GM21576 (cell line): Measurements from ENCODE around the gene HSPB8.

Source experiments
- ATAC-seq: cut with Tn5 transposase; IDR thresholded peaks from one replicate; pipeline ENCODE4 v1.9.1; 2021; ENCODE audit warnings: mild to moderate bottlenecking, moderate library complexity; ENCODE audit not compliant: unreplicated experiment

Gene HSPB8

GRCh38 chr12:119178544-119179334 is at the start of gene HSPB8:
Gene HSPB8 (plus strand): TSS chr12:119178931. CDS start chr12:119179313, 382 bp downstream.
- no peak for ATAC-seq

GRCh38 chr12:119129827-119130434 is 48.8 kb upstream of the HSPB8 start:
- no peak for ATAC-seq

GRCh38 chr12:119130523-119130922 is 48.2 kb upstream of the HSPB8 start:
- no peak for ATAC-seq

- ATAC-seq = no peak
These were observed 44.3 kb upstream of the HSPB8 start for GRCh38 chr12:119134284-119135072.

GRCh38 chr12:119136811-119137410 is 41.8 kb upstream of the HSPB8 start:
- no peak for ATAC-seq

GRCh38 chr12:119139448-119139847 is 39.3 kb upstream of the HSPB8 start:
- ATAC-seq = no peak

- ATAC-seq = no peak
These were observed 33.4 kb upstream of the HSPB8 start for GRCh38 chr12:119145367-119145766.

- no peak for ATAC-seq
These were observed 30.8 kb upstream of the HSPB8 start for GRCh38 chr12:119147847-119148448.

GRCh38 chr12:119149270-119149669 is 29.5 kb upstream of the HSPB8 start:
- ATAC-seq = no peak

GRCh38 chr12:119151445-119152026 is 27.2 kb upstream of the HSPB8 start:
- ATAC-seq = no peak

GRCh38 chr12:119153477-119154434 is 25.0 kb upstream of the HSPB8 start:
- ATAC-seq = no peak

GRCh38 chr12:119154435-119154818 is 24.3 kb upstream of the HSPB8 start:
- no peak for ATAC-seq

GRCh38 chr12:119156401-119157044 is 22.2 kb upstream of the HSPB8 start:
- no peak for ATAC-seq

- no peak for ATAC-seq
These were observed 21.2 kb upstream of the HSPB8 start for GRCh38 chr12:119157528-119157927.

- no peak for ATAC-seq
These were observed 20.8 kb upstream of the HSPB8 start for GRCh38 chr12:119157978-119158377.

GRCh38 chr12:119158402-119158801 is 20.3 kb upstream of the HSPB8 start:
- no peak for ATAC-seq

- no peak for ATAC-seq
These were observed 18.9 kb upstream of the HSPB8 start for GRCh38 chr12:119159844-119160243.

GRCh38 chr12:119167902-119168301 is 10.8 kb upstream of the HSPB8 start:
- no peak for ATAC-seq

GRCh38 chr12:119168721-119169120 is 10.0 kb upstream of the HSPB8 start:
- no peak for ATAC-seq
